HCT116 (cell line): ENCODE data around the gene ZFHX3. TPM values are rescaled to one million over a fixed set of nuclear protein-coding genes. Genes with fewer than 3 reads are reported as not detected.

Experiments used
- ATAC-seq: fragments of 200-7000 bp; cut with Tn5 transposase; 2 replicates; pipeline ENCODE4 v1.9.1; 2020; ENCODE audit warnings: mild to moderate bottlenecking, moderate library complexity
- BruUV-seq: library from RNA; stranded (reverse); fragments of 400-500 nt; replicated peaks from 2 replicates; lab custom pipeline; 2021; lab: Mats Ljungman, UMichigan
- CTCF ChIA-PET: fragments of 300-600 bp; sonication (Branson Sonifier 250); formaldehyde crosslinking; loops from one replicate; lab custom pipeline; 2021; ENCODE audit warnings: antibody characterized with exemption; lab: Charles Lee
- POLR2A ChIA-PET: fragments of 300-600, 350-600 bp; sonication (Branson Sonifier 250); formaldehyde crosslinking; loops from one replicate; lab custom pipeline; 2021; ENCODE audit warnings: antibody characterized with exemption; lab: Charles Lee
- RAD21 ChIA-PET, 2 experiments: fragments of 300-600 bp; sonication (Branson Sonifier 250); formaldehyde crosslinking; loops; one replicate each; lab custom pipeline; 2023; ENCODE audit warnings: low total read pairs in 2 of 2; ENCODE audit not compliant: uncharacterized antibody in 2 of 2, unreplicated experiment in 2 of 2, low non-redundant PET in 1 of 2; lab: Charles Lee
- DNase-seq: peaks from one replicate; pipeline ENCODE4 v3.0.0-alpha.2; 2010; ENCODE audit warnings: low read depth, low spot score
- H2AFZ ChIP-seq: fragments of 200-600 bp; shearing (Covaris generic), sonication (generic); 2 replicates; pipeline ENCODE4 v1.6.1; 2017; ENCODE audit warnings: low read depth, mixed run types, mixed read lengths, antibody characterized with exemption, low read length; ENCODE audit not compliant: poor library complexity, severe bottlenecking
- H3K27ac ChIP-seq: 2 replicates; pipeline ENCODE4 v1.5.1; 2012; ENCODE audit warnings: low read depth, low read length
- H3K27me3 ChIP-seq: fragments of 200-600 bp; sonication (generic); 2 replicates; pipeline ENCODE4 v1.6.1; 2016; ENCODE audit warnings: mixed run types, low read length, mixed read lengths; ENCODE audit not compliant: insufficient read depth
- H3K36me3 ChIP-seq, 2 experiments: fragments of 200-500 bp in 1 of 2; fragments of 200-600 bp in 1 of 2; sonication (Bioruptor generic) in 1 of 2; sonication (generic) in 1 of 2; 2 replicates each; pipeline versions ENCODE4 v1.5.1 to v1.6.1; 2014 to 2016; ENCODE audit warnings: low read length in 2 of 2, inconsistent platforms in 1 of 2, mixed read lengths in 1 of 2, mixed run types in 1 of 2; ENCODE audit not compliant: insufficient read depth in 2 of 2, control insufficient read depth in 1 of 2
- H3K4me1 ChIP-seq, 2 experiments: fragments of 200-600 bp in 1 of 2; sonication (generic) in 1 of 2; 2 replicates each; pipeline versions ENCODE4 v1.5.1 to v1.6.1; 2012 to 2017; ENCODE audit warnings: low read length in 2 of 2, inconsistent platforms in 1 of 2, mild to moderate bottlenecking in 1 of 2, mixed read lengths in 1 of 2, mixed run types in 1 of 2, moderate library complexity in 1 of 2; ENCODE audit not compliant: insufficient read depth in 2 of 2, control insufficient read depth in 1 of 2
- H3K4me2 ChIP-seq: fragments of 200-600 bp; sonication (generic); 2 replicates; pipeline ENCODE4 v1.6.1; 2017; ENCODE audit warnings: mixed run types, low read length, mixed read lengths
- H3K4me3 ChIP-seq, 2 experiments: fragments of 200-600 bp in 1 of 2; sonication (generic) in 1 of 2; replicated peaks in 1 of 2; 2 replicates each; pipeline ENCODE4 v1.5.1; 2011 to 2016; ENCODE audit warnings: low read length in 2 of 2, control low read depth in 1 of 2, low read depth in 1 of 2, mild to moderate bottlenecking in 1 of 2, mixed read lengths in 1 of 2, mixed run types in 1 of 2
- H3K79me2 ChIP-seq: fragments of 200-600 bp; sonication (generic); 2 replicates; pipeline ENCODE4 v1.6.1; 2017; ENCODE audit warnings: mild to moderate bottlenecking, mixed run types, low read length, moderate library complexity, mixed read lengths; ENCODE audit not compliant: insufficient read depth
- H3K9ac ChIP-seq: fragments of 200-600 bp; sonication (generic); 2 replicates; pipeline ENCODE4 v1.6.1; 2016; ENCODE audit warnings: low read length, mixed read lengths
- H3K9me2 ChIP-seq: fragments of 200-600 bp; sonication (generic), shearing (Covaris generic); 2 replicates; pipeline ENCODE4 v1.6.1; 2017; ENCODE audit warnings: mixed run types, mild to moderate bottlenecking, moderate library complexity; ENCODE audit not compliant: insufficient read depth
- H3K9me3 ChIP-seq, 2 experiments: fragments of 200-500 bp in 1 of 2; fragments of 200-600 bp in 1 of 2; sonication (Bioruptor generic) in 1 of 2; sonication (generic) in 1 of 2; 2 replicates each; pipeline ENCODE4 v1.6.1; 2014 to 2017; ENCODE audit warnings: low read length in 2 of 2, mixed read lengths in 2 of 2, inconsistent platforms in 1 of 2, low read depth in 1 of 2, mild to moderate bottlenecking in 1 of 2, mixed run types in 1 of 2, moderate library complexity in 1 of 2; ENCODE audit not compliant: control insufficient read depth in 1 of 2, insufficient read depth in 1 of 2
- H4K20me1 ChIP-seq: fragments of 200-600 bp; sonication (generic), shearing (Covaris generic); 2 replicates; pipeline ENCODE4 v1.6.1; 2017; ENCODE audit warnings: mixed run types, mild to moderate bottlenecking, moderate library complexity; ENCODE audit not compliant: insufficient read depth
- CBX3 ChIP-seq: IDR thresholded peaks from 2 replicates; pipeline ENCODE4 v1.6.1; 2012; ENCODE audit warnings: low read depth
- EGR1 ChIP-seq: IDR thresholded peaks from 2 replicates; pipeline ENCODE4 v1.6.1; 2012; ENCODE audit warnings: low read depth
- JUND ChIP-seq: IDR thresholded peaks from 2 replicates; pipeline ENCODE4 v1.6.1; 2012
- YY1 ChIP-seq: IDR thresholded peaks from 2 replicates; pipeline ENCODE4 v1.6.1; 2011; ENCODE audit warnings: low read length, low read depth, moderate library complexity, mild to moderate bottlenecking; ENCODE audit not compliant: insufficient replicate concordance; ENCODE audit errors: extremely low read depth
- ZFX ChIP-seq: fragments of 450-650 bp; IDR thresholded peaks from 2 replicates; pipeline ENCODE4 v1.6.1; 2017
- intact Hi-C: fragments of 100-400 bp; cut with micrococcal nuclease; formaldehyde crosslinking; loops from 2 replicates; pipeline ENCODE4 v1.10.0; 2022
- total RNA-seq: library from RNA; stranded (reverse); gene quantifications from one replicate; pipeline ENCODE4 v1.2.1, GENCODE V29; 2021; ENCODE audit not compliant: unreplicated experiment
- TF ChIP-seq, protein P1 (sequence below): IDR thresholded peaks from 2 replicates; pipeline ENCODE4 v1.6.1; 2012; ENCODE audit warnings: low read depth
- TF ChIP-seq, protein P2 (sequence below): IDR thresholded peaks from 2 replicates; pipeline ENCODE4 v1.6.1; 2011; ENCODE audit warnings: mild to moderate bottlenecking, low read length, moderate library complexity; ENCODE audit not compliant: insufficient replicate concordance; ENCODE audit errors: extremely low read depth

Gene ZFHX3
- total RNA-seq, 1 experiment from 2014 or later = 6.3 TPM

DNA sequence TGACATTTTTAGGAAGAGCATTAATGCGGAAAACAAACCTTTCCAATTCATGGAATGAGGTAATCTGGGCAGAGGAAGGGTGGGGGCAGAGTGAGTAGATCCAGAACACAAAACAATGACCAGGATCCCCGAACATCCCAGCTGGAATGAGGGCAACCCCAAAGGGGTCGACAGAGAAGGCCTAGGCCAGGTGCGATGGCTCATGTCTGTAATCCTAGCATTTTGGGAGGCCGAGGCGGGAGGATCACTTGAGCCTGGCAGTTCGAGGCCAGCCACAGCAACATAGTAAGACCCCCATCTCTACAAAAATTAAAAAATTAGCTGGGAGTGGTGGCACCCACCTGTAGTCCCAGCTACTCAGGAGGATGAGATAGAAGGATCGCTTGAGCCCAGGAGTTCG lies 64.7 kb downstream of the ZFHX3 start:
- no peak overlapping the region for H3K4me3 ChIP-seq
- H2AFZ ChIP-seq = no peak overlapping the region
- no peak overlapping the region for H3K4me2 ChIP-seq
- H3K9me2 ChIP-seq = no peaks in the 10 kb centered on the region
- H3K79me2 ChIP-seq = peaks cover 19% of the 10 kb centered on the region; the same call in 1 of the 2 replicates
- no peaks in the 10 kb centered on the region for H3K36me3 ChIP-seq
- no peak for DNase-seq
- H3K27me3 ChIP-seq = no peaks in the 10 kb centered on the region
- ATAC-seq = no peak
- no peaks in the 10 kb centered on the region for H4K20me1 ChIP-seq
- H3K9me3 ChIP-seq = no peaks in the 10 kb centered on the region
- H3K9ac ChIP-seq = no peak overlapping the region
- H3K27ac ChIP-seq = no peak overlapping the region
- no peak for TF ChIP-seq JUND
- TF ChIP-seq EGR1 = no peak
- TF ChIP-seq CBX3 = no peak
- no peak for TF ChIP-seq YY1
- TF ChIP-seq, protein P1, sequence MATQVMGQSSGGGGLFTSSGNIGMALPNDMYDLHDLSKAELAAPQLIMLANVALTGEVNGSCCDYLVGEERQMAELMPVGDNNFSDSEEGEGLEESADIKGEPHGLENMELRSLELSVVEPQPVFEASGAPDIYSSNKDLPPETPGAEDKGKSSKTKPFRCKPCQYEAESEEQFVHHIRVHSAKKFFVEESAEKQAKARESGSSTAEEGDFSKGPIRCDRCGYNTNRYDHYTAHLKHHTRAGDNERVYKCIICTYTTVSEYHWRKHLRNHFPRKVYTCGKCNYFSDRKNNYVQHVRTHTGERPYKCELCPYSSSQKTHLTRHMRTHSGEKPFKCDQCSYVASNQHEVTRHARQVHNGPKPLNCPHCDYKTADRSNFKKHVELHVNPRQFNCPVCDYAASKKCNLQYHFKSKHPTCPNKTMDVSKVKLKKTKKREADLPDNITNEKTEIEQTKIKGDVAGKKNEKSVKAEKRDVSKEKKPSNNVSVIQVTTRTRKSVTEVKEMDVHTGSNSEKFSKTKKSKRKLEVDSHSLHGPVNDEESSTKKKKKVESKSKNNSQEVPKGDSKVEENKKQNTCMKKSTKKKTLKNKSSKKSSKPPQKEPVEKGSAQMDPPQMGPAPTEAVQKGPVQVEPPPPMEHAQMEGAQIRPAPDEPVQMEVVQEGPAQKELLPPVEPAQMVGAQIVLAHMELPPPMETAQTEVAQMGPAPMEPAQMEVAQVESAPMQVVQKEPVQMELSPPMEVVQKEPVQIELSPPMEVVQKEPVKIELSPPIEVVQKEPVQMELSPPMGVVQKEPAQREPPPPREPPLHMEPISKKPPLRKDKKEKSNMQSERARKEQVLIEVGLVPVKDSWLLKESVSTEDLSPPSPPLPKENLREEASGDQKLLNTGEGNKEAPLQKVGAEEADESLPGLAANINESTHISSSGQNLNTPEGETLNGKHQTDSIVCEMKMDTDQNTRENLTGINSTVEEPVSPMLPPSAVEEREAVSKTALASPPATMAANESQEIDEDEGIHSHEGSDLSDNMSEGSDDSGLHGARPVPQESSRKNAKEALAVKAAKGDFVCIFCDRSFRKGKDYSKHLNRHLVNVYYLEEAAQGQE = no peak
- no peaks in the 10 kb centered on the region for H3K4me1 ChIP-seq
- RAD21 ChIA-PET = no interaction called here
- POLR2A ChIA-PET = no interaction called here
- intact Hi-C loops = no loop called here
- BruUV-seq = no TSS peak
- CTCF ChIA-PET = no interaction called here

DNA sequence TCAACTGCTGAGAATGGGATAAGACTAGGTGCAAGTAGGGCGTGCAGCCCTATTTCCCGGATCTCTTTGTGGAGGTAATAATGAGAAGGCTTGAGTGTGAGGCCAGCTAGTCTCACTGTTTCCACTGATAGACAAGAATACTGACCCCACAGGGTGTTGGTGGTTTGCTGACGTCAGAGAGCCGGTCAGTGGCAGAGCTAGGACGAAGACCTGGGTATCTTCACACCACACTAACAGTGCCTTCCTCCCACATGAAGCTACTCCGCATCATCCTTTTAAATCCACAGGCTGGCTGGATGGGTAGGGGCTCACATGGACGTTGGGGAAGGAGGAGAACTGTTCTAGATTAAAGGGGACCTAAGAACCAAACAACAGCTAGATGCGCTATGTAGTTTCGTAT lies 68.0 kb downstream of the ZFHX3 start:
- H3K4me2 ChIP-seq = no peak overlapping the region
- RAD21 ChIA-PET = no interaction called here
- H3K27me3 ChIP-seq = no peaks in the 10 kb centered on the region
- no peak overlapping the region for H3K27ac ChIP-seq
- CTCF ChIA-PET = no interaction called here
- no peak overlapping the region for H3K9ac ChIP-seq
- peaks cover 20% of the 10 kb centered on the region; the same call in 1 of the 2 replicates for H3K79me2 ChIP-seq
- H3K36me3 ChIP-seq = no peaks in the 10 kb centered on the region
- no peak overlapping the region for H2AFZ ChIP-seq
- DNase-seq (no peak), ATAC-seq (no peak)
- no peaks in the 10 kb centered on the region for H3K4me1 ChIP-seq
- POLR2A ChIA-PET = no interaction called here
- H3K9me2 ChIP-seq = no peaks in the 10 kb centered on the region
- H3K9me3 ChIP-seq = no peaks in the 10 kb centered on the region
- no peak overlapping the region for H3K4me3 ChIP-seq
- no TSS peak for BruUV-seq
- intact Hi-C loops = no loop called here
- no peaks in the 10 kb centered on the region for H4K20me1 ChIP-seq
- TF ChIP-seq ZFX (no peak), JUND (no peak)
- TF ChIP-seq, protein P2, sequence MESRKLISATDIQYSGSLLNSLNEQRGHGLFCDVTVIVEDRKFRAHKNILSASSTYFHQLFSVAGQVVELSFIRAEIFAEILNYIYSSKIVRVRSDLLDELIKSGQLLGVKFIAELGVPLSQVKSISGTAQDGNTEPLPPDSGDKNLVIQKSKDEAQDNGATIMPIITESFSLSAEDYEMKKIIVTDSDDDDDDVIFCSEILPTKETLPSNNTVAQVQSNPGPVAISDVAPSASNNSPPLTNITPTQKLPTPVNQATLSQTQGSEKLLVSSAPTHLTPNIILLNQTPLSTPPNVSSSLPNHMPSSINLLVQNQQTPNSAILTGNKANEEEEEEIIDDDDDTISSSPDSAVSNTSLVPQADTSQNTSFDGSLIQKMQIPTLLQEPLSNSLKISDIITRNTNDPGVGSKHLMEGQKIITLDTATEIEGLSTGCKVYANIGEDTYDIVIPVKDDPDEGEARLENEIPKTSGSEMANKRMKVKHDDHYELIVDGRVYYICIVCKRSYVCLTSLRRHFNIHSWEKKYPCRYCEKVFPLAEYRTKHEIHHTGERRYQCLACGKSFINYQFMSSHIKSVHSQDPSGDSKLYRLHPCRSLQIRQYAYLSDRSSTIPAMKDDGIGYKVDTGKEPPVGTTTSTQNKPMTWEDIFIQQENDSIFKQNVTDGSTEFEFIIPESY = no peak
- TF ChIP-seq, protein P1 = no peak
